GM21529 (cell line): Measurements from ENCODE around the gene NOX4.

Experiments
- ATAC-seq: cut with Tn5 transposase; IDR thresholded peaks from one replicate; pipeline ENCODE4 v1.9.1; 2021; ENCODE audit not compliant: unreplicated experiment

Gene NOX4

GRCh38 chr11:89490981-89491690 lies at the start of gene NOX4:
Gene NOX4, minus strand, starts transcription at chr11:89491375. Its CDS starts 129 bp downstream, at chr11:89491246.
- ATAC-seq, result no peak

GRCh38 chr11:89540826-89541225 lies 49.7 kb upstream of the NOX4 start:
- ATAC-seq, result no peak

- no peak for ATAC-seq
Observed at GRCh38 chr11:89537936-89538335, 46.8 kb upstream of the NOX4 start.

DNA sequence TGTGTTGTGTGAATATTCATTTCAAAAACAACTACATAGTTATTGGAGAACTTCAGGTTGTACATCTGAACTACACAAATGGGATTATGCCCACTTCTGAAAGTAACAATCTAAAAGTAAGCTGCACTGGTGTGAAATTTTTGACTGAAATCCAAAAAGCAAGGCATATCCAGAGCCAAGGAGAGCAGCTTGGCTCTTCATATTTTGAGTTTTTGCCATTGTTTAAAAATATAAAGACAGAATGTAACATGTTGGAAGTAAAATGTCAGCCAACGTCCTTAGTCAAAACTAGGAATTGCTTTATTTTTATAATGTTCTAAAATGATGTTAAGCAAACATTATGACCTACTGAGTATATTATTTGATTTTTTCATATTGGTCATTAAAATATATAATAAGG lies 45.8 kb upstream of the NOX4 start:
- no peak for ATAC-seq

DNA sequence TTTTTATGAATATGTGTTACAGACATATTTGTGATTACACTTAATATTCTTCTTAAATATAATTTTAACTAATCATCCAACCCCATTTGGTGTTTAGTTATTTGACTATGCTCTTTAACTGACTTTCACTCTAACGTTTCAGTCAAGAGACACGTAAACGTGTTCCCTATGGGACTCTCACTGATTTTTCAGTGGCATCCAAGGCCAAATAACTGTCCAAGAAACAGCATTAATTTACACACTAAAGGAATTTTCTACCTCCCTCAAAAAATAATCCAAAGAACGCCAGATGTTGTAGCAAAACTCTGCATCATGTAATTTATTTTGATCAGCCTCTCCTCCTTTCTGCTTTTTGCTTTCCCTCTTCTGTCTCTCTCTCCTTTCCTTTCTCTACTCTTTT lies 44.0 kb upstream of the NOX4 start:
- ATAC-seq, result no peak

GRCh38 chr11:89529626-89530380 lies 38.6 kb upstream of the NOX4 start:
- ATAC-seq, result no peak

- ATAC-seq, result no peak
Observed at GRCh38 chr11:89521792-89522191, 30.6 kb upstream of the NOX4 start.

GRCh38 chr11:89521294-89521693 lies 30.1 kb upstream of the NOX4 start:
- no peak for ATAC-seq

- ATAC-seq, result no peak
Observed at GRCh38 chr11:89516496-89516895, 25.3 kb upstream of the NOX4 start.

- ATAC-seq, result no peak
Observed at GRCh38 chr11:89508544-89508943, 17.4 kb upstream of the NOX4 start.

- ATAC-seq, result no peak
Observed at GRCh38 chr11:89504270-89504669, 13.1 kb upstream of the NOX4 start.

DNA sequence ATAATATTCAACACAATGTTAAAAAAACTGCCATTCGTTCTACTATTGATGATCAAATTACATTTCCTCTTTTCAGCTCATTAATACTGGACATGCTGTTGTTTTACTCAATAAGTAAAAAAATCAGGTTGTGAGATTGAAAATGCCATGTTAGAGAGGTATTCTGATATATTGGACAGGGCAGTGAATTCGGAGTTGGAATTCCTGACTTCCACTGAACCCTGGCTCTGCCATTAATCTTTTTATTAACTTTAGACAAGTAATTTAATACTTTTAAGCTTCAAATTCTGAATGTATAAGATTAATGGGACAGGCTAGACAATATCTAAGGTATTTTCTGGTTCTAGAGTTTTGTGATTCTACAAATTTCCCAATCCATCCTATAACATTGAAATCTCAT lies 12.2 kb upstream of the NOX4 start:
- no peak for ATAC-seq

DNA sequence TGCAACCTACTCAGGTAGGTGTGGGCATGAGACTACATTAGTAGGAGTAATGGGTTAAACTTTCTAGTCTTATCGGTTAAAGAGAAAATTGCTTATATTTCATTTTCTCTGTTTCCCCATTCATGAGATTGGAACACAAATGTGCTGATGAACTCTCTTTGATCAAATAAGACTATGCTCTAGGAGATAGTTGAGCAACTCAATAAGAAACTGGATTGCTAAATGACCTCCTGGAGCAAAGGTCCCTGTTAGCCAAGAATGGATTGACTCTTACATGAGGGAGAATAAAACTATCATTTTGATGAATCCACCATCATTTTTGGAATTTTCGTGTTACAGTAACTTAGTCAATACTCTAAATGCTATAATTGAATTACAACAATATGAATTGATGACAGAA lies 11.1 kb upstream of the NOX4 start:
- no peak for ATAC-seq

DNA sequence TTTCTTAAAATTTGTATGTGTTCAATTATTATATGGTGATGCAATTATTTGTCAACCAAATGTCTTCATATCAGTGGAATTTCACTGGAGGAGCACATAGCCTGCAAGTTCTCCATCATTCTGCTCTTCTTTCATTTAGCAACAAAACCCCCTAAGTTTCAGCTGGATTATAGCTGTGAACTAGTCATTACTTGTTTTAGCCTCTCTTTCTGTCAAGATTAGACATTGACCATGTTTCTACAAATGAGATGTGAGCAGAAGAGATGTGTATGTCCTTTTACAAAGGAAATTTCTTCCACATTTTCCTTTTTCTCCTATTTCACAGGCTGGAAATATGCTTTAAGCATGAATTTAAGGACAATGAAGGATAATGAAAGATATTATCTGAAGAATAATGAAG lies 9.2 kb upstream of the NOX4 start:
- no peak for ATAC-seq

DNA sequence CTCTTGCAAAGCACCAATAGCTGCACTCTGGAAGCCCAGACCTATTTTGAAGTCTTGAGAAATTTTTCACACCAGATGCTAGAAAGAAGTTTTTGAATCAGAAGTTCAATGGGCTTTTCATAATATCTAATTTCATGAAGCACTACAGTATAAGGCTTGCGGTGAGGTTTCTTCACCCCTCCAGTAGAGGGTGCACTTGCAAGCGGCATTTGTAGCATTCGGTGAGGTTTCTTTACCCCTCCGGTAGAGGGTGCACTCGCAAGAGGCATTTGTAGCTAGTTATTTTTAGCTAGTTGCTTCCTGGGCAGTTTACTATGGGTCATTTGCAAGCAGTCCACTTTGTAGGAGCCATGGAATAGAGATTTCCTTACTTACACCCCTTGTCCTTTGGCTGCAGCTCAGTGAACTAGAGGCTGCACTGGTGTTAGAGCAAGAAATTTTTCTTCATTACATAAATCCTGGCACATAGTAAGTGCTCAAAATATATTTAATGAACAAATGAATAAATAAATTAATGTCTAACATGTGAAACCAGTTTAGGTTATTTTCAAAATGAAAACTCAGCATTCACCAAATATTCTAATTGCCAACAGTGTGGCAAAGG lies 7.8 kb upstream of the NOX4 start:
- no peak for ATAC-seq

- no peak for ATAC-seq
Observed at GRCh38 chr11:89495951-89496350, 4.8 kb upstream of the NOX4 start.

DNA sequence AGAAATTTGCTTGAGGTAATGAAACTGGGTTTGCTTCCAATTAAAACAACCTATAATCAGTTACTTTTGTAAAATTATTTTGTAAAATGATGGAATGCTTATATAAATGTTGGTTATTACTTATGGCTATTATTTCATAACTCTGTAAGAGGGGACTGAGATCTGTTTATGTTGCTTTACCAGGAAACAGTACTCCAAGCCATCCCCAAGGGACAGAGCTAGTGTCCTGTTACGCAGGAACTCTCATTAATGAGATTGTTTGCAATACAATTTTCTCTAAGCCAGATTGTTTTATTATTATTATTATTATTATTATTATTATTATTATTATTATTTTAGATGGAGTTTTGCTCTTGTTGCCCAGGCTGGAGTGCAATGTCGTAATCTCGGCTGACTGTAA lies 2.3 kb upstream of the NOX4 start:
- ATAC-seq, result no peak

- no peak for ATAC-seq
Observed at GRCh38 chr11:89490602-89490980, 584 bp downstream of the NOX4 start.

DNA sequence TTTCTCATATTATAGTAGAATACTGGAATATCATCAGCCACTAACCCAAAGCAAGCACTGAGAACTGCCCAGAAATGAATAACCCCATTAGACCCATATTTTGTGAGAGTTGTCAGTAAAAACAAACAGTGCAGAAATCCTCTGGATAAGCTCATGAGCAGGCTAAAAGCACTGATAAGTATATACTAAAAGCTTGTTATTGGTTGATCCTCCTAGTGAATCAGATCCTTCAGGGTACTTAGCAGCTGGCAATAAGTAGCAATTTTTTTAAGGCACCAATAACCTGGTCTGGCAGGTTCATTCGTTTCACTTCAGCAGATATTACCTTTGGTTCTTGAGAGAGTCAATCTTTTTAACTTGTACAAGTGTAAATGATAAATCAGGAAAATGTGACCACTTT lies 1.2 kb downstream of the NOX4 start:
- no peak for ATAC-seq

GRCh38 chr11:89487016-89487415 lies 4.2 kb downstream of the NOX4 start:
- ATAC-seq, result no peak

GRCh38 chr11:89484896-89485295 lies 6.3 kb downstream of the NOX4 start:
- no peak for ATAC-seq

GRCh38 chr11:89477175-89477574 lies 14.0 kb downstream of the NOX4 start:
- no peak for ATAC-seq
